ENCODE data around the gene ATP5F1E.
"Not testable (repeated sequence)": the region's sequence is repeated elsewhere in the genome, so short reads cannot be mapped to it uniquely, and the experiment has no call there.

The ATP5F1E gene

DNA sequence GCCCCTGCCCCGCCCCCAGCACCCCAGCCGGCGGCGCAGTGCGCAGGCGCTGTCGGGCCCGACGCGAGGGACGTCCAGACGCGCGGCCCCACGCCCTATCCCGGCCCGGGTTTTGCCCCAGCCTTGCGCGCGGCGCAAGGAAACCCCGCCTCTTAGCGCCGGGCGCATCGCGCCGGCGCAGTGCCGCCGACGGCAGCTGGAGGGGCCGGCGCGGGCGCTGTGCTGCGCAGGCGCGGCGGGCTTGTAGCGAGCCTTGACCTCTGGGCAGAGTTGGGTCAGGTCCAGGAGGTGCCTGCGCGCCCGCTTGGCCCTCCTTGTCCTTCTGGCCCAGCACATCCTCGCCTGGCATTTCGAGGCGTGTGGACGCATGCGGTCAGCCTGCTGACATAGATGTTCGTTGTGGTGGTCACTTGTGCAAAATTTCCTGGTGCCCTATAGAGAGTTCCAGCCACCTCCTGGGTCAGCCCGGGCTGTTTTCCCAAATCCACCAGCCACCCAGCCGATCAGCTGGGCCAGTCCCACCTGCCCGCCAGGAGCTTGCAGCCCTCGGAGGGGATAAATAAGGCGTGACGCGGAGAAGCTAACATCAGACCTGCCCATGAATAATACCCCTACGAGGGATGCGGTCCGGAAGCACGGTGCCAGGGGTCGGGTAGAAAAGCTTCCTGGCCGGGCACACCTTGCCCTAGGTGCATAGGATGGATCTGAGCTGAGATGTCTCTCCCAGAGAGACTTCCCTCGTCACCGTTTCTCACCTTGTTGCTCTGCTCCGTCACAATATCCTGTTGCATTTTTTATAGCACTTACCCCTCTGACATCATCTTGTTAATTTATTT lies 10.9 kb upstream of the ATP5F1E start:
- peak; percentile 91 for DNase-seq (ENCODE audit: low read depth)

DNA sequence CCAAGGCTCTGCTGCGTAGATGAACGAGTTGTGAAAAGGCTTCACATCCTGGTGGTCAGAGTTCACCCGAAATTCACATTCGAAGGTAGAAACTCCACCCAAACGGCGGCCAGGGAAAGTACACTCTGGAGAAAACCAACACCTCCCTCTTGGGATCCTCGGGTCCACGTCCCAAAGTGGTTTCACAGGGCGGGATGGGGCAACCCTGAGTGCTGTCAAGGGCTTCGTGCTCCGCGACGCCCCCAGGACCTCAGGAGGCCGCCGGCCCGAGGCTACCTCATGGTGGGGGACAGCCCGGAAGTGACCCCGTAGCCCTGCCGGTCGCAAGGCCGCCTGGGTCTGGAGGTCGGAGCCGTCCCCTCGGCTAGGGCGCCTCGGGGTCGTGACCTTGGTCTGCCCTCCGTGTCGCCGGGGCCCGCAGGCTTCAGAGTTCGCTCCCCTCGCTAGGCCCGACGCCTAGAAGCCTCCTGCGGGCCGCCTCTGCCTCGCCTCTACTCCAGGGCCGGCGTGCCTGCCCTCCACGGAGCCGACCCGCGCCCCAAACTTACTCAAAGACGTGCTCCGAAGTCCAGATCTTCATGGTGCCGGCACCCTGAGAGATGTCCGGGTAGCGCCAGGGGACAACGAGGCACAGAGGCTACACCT lies 10.1 kb upstream of the ATP5F1E start, which contains the start of gene PRELID3B:
TSS of gene PRELID3B (minus strand) at position 636 of the 645 bp plus-strand sequence. CDS start at position 580, 56 bp downstream.
- DNase-seq (ENCODE audit: low read depth): no peak

DNA sequence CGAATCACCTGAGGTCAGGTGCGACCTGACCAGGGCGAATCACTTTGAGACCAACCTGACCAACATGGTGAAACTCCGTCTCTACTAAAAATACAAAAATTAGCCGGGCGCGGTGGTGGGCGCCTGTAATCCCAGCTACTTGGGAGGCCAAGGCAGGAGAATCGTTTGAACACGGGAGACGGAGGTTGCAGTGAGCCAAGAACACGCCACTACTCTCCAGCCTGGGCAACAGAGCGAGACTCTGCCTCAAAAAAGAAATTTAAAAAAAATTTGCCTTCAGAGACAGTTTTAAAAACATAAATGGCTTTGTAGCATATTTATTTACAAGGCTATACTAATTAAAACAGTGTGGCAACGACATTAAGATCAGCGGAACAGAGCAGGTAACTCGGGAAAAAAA lies 9.4 kb upstream of the ATP5F1E start:
- DNase-seq (ENCODE audit: low read depth): not testable (repeated sequence)

DNA sequence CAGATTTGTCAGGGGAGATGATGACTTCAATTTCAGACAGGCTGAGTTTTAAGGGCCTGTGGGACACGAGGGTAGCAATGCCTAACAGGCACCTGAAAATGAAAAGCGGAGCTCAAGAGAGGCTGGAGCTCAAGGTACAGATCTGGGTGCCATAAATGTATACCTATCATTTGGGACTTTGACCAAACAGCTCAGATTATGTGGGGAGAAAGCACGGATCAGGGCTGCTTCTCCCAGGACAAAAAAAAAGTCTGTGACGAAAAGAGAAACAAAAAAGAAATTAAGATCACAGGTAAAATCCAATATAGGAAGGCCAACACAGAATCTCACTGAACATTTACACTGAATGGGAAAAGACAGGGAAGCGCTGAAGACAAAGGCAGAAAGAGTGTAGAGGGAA lies 8.5 kb upstream of the ATP5F1E start:
- DNase-seq (ENCODE audit: low read depth): no peak

DNA sequence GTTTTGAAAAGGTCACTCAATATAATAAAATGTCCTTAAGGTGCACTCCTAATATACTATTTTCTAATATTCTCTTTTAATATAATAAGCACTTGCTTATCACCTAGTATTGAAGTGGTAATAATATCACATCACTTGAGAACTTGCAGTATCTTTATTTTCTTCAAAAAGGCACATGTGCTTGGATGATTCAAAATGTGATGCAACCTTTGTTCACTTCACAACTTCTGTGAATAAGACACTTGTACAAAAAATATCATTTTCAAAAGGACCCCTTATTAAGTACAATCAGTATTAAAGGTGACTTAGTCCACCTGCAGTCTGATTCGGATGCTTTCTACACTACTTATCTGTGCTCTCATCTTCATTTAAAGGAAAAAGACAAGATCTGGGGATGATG lies 7.1 kb upstream of the ATP5F1E start:
- DNase-seq (ENCODE audit: low read depth): no peak

DNA sequence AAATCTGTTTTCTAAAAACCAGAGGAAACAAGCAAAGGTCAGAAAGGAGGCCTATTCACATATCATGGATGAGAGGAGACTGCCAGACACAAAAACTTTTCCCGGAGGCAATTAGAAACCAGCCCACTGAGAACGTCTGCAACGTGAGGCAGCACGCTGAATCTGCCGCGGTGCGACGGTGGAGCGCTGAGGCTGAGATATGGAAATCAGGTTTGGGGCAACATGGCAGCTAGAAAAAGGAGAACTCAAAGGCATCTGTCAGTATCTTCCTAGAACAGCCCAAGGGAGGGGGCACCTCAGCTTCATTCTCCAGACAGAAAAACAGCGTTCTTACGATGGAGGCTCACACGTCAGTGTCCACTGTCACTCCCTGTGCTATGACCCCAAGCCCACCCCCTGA lies 5.3 kb upstream of the ATP5F1E start:
- no peak for DNase-seq (ENCODE audit: low read depth)

DNA sequence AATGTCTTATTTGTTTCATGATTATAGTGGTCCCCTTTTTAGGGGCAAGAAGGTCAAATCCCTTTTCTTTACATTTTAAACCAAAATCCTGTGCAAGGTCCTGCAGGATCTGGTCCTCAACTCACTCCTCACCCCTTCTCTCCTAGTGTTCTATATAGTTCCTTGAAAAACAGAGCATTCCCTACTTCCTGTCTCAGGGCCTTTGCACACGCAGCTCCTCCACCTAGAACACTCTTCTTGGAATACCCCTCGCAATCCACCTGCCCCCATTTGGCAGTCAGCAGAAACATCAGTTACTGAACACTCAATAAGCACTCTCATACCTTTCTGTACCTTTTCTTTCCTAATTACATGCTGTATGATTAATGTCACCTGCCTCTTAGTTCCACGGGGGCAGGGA lies 3.2 kb upstream of the ATP5F1E start:
- no peak for DNase-seq (ENCODE audit: low read depth)

DNA sequence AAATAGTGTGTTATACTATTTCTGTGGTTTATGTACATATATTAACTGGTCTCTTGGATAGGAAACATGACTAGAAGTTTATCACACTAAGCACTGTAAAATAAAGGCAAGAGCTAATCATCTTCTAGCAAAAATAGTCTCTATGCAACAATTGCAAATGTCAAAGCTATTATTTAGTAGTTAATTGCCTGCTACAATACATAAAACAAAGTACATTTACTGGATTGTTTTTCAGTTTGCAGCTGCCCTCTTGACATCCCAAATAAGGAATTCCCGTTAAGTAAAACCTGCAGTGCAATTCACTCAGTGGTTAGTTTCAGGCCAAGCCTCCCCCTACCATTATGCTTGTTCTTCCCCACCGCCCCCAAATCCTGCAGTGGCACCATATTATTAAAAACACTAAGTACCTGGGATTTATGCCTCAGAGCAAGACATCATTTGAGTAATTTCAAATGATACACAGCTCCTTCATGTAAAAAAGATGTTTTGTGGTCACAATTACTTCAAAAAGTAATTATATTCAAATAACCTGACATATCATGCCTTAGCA lies 1.6 kb upstream of the ATP5F1E start:
- DNase-seq (ENCODE audit: low read depth): no peak

DNA sequence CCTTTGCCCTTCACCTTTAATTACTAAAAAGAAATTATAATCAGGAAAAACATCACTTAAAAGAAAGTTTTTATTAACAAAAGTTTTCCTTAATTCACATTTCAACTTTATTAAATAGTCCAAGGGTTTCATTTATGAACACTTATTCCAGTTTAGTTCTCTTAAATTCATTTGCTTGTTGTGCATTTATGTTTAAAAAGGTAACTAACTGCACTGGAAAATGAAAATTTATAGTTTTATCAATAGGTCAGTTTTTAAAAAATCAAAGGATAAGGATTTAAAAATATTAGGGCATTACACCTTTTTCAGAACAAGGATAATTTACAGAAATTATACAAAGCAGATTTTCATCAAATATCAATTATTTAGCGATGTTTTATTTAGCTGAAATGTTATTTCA lies 958 bp upstream of the ATP5F1E start:
- DNase-seq (ENCODE audit: low read depth): no peak

DNA sequence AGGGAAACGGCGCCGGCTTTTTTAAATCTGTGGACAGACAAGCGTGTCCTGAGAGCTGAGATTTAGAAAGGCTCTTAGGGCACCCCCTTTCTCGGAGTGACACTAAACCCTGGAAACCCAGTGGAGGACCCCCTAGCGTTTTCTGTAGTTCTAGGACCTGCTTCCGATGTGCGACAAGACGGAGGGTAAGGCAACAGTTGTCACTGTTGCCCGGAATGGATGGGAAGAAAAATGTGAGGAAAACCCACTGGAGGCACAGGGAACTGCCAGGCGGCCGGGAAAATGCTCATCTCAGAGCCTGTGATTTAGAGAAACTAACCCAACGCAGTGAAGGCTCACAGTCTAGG lies 551 bp upstream of the ATP5F1E start:
- DNase-seq (ENCODE audit: low read depth): no peak

DNA sequence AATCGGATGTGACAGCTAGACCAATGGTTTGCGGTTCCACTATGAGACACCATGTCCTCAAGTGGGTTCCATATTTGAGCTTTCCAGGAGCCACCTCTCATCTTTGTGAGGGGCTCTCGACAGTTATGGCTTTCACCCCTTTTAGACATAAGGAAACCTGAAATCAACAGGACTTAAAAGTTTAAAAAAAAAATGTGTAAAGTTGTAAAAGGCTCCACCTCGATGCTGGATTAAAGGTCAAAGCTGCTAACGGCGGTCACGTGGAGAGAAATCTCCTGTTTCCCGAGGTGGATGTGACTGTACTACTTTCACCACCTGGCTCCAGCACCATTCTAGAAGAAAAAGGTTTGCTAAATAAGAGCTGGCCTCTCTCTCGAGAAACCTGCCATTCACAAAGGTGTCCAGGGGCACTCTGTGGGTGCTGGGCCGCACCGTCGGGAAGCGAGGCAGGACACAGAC lies 542 bp downstream of the ATP5F1E start:
- DNase-seq (ENCODE audit: low read depth): no peak

DNA sequence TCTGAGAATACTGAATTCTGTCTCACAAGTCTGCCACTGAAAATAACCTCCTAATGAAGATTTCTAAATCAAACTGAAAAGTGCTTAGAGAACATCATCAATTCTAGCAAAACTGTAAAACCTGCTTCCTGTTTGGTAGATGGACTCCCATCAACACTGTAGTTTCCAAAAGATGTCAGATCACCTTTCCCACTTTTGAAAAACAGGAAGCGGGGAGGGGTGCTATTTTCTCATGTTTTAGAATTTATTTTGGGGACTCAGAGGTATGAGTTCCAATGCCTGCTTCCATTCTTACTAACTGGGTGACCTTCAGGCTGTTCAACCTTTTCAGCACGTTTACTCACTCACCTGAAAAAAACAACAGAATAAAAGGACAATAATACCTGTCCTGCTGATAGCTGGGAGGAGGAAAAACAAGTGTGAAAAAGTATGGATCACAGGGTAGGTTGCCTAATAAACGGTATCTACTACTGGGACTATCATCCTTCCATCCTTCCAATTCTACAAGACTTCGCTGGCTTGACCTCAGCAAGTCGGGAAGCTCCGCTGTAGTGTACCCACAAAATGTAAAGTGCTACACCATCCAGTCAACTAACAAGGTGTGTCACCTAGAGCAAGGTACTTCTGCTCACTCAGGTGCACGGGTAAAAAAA lies 1.1 kb downstream of the ATP5F1E start:
- DNase-seq (ENCODE audit: low read depth): no peak

DNA sequence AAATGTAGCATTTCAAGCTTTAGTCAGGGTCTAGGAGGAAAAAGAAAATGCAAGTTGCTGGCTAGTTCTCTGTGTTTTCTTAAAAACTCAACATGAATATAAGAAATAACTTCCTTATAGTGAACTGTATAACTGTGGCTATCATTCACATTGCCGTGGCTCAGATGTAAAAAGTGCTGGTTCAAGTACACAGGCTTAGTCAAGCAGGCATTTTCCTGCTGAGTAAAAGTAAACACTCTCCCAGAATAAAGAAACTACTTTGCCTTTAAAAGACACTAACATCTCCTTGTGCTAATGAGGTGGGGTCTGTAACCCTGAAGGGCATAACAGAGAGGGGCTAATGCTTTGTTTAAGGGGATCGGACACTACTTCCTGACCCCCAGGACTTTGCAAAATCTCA lies 3.3 kb downstream of the ATP5F1E start:
- no peak for DNase-seq (ENCODE audit: low read depth)

DNA sequence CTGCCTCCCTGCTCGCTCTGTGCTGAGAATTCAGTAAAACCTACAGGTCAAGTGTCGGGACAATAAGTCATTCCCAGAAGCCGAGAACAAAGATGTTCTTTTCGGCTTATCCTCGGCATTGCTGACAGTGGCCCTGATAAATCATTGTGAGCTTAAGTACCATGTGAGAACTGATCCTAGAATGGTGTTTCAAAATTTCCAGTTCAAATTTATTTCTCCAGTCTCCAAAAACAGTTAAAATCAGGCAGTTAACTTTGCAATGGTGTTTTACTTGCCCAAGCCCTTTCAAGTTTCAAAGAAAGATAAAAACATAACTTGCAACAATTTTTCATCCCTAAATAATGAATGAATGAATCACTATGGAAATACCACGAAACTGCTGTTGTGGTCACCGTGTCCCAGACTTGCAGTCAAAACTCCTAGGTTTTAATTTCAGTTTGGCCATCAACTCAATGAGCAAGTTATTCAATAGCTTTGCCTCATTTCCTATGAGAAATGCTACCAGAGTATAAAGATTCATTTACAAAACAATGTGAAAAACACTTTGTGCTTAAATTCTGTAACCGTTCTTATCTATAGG lies 4.3 kb downstream of the ATP5F1E start:
- DNase-seq (ENCODE audit: low read depth): no peak

DNA sequence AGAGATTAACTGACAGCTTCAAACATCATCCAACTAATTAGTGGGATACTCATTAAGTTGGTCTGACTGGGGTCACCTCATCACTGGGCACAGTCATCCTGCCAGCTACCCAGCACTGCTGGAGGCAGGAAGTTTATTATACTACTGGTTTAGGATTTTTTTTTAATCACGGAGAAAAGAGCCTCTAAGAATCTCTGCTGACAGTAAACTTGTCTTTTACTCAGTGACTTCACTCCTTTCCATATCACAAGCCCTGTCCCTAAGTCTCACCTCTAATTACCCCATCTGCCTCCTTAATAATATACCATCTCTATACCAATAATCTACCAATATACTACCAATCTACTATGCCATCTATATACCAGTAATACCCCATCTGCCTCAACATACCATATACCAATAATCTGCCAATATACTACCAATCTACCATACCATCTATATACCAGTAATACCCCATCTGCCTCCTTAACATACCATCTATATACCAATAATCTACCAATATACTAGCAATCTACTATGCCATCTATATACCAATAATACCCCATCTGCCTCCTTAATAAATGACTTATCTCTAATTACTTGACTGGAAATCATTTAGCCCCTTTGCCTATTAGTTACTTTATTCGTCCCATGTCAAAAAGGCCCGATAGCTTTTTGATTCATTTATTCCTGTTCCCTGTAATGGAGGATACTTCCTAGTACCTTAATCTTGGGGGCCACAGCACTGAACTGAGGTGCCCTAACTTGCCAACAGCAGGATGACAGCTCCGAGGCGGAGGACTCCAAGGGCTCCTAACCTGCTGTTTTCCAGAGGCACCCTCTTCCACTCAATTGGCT lies 5.0 kb downstream of the ATP5F1E start:
- no peak for DNase-seq (ENCODE audit: low read depth)

DNA sequence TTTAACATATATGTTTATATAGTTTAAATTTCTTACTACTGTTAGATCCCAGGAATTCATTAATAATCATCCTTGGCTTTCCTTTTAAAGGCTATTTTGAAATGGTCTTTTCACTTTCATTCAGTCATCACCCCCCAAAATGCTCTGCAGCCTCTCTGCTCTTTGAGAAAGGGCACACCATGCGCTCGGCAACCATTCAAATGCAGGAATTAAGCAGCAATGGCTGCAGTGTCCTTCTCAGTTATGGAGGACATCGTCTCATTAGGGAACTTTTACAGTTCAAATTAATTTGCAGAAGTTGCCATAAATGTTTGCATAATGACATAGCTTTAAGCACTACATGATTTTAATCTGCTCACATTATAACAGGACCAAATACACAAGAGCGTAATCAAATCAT lies 6.6 kb downstream of the ATP5F1E start:
- no peak for DNase-seq (ENCODE audit: low read depth)

DNA sequence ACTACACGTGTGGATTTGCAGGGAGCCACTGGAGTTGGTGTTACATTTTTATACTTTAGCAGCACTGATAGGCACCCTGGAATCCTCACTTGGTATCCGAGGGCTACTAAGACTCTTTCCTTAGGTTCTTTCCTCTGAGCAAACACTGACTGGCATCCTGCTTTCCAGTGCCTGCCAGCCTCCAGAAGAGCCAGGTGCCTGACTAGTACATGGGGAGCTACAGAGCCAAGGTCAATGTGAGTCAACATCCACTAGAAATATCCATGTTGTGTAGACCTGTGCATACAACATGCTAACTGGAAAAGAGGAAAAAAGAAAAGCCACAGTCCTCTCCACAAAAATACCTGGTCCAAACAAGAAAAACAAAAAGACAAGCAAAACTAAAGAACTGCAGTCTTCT lies 7.0 kb downstream of the ATP5F1E start:
- no peak for DNase-seq (ENCODE audit: low read depth)

DNA sequence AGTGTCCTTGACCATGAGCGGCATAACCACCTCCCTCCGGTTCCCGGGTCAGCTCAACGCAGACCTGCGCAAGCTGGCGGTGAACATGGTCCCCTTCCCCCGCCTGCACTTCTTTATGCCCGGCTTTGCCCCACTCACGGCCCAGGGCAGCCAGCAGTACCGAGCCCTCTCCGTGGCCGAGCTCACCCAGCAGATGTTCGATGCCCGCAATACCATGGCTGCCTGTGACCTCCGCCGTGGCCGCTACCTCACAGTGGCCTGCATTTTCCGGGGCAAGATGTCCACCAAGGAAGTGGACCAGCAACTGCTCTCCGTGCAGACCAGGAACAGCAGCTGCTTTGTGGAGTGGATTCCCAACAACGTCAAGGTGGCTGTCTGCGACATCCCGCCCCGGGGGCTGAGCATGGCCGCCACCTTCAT lies 8.0 kb downstream of the ATP5F1E start:
- DNase-seq (ENCODE audit: low read depth): no peak

DNA sequence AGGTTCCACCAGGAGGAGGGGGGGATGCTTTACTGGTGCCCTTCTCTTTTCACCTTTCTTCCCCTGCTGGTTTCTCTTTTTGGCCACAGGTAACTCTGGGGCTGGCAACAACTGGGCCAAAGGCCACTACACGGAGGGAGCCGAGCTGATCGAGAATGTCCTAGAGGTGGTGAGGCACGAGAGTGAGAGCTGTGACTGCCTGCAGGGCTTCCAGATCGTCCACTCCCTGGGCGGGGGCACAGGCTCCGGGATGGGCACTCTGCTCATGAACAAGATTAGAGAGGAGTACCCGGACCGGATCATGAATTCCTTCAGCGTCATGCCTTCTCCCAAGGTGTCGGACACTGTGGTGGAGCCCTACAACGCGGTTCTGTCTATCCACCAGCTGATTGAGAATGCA lies 8.5 kb downstream of the ATP5F1E start:
- no peak for DNase-seq (ENCODE audit: low read depth)

DNA sequence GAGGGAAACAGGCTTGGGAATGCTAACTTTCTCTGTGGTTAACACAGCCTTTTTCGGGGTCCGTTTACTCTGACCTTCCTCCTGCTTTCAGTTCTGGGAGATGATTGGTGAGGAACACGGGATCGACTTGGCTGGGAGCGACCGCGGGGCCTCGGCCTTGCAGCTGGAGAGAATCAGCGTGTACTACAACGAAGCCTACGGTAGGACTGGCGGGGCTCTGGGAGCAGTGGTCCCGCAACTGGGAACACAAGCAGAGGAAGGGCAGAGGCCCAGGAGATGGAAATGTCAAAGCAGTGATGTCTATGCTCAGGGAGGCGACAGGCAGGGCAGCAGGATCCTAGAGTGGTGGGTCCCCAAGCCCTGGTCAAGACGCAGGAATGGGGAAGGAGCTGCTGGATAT lies 9.4 kb downstream of the ATP5F1E start:
- DNase-seq (ENCODE audit: low read depth): no peak

DNA sequence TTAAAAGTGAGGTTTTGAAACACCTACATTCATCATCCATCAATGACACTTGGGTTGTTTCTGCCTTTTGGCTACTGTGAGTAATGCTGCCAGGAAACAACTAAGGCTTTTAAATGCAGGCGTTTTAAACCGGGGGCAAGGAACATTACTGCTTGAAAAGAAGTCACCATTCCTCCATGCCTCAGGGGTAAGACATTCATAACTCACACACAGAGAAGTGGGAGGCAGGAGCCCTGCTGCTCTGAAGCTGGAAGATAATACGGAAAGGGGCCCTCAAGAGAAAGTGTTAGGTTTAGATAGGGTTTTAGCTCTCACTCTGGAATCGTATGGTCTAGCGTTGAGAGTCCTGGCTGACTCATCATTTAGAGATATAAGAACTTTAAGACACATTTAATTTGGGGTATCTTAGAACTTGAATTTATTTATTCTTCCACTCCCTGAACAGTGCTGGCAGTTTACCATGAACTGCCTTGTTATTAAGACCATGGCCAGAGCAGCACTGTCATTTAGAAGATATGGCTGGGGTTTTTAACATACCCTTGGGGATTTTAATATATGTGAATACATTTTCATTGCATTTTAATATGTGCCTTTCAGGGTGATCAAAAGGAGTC lies 11.1 kb downstream of the ATP5F1E start:
- no peak for DNase-seq (ENCODE audit: low read depth)

Data from stimulated activated CD8-positive, alpha-beta memory T cell treated with anti-CD3 and anti-CD28 coated beads, Interleukin-15, amount 100 ng/mL, for 24 hours (primary cell).